NCI-H748 (cell line): ENCODE measurements around the gene DHRS4.
"Not testable (repeated sequence)": the region's sequence is repeated elsewhere in the genome, so short reads cannot be mapped to it uniquely, and the experiment has no call there.

Source experiments
- DNase-seq: peaks from one replicate; lab custom pipeline; 2025; ENCODE audit not compliant: unreplicated experiment; lab: John Stamatoyannopoulos, UW

DHRS4 gene

GRCh38 chr14:23939607-23940326 is 13.8 kb upstream of the DHRS4 start:
- DNase-seq, result no peak

- DNase-seq, result no peak
These were observed 12.3 kb upstream of the DHRS4 start for GRCh38 chr14:23941230-23941629.

- DNase-seq, result no peak
These were observed 11.9 kb upstream of the DHRS4 start for GRCh38 chr14:23941669-23942068.

- no peak for DNase-seq
These were observed 11.0 kb upstream of the DHRS4 start for GRCh38 chr14:23942587-23942986.

GRCh38 chr14:23949069-23949468 is 4.5 kb upstream of the DHRS4 start:
- DNase-seq, result not testable (repeated sequence)

GRCh38 chr14:23950411-23951135 is 3.0 kb upstream of the DHRS4 start:
- DNase-seq, result no peak

GRCh38 chr14:23951136-23951466 is 2.5 kb upstream of the DHRS4 start:
- not testable (repeated sequence) for DNase-seq

GRCh38 chr14:23951590-23952201 is 1.9 kb upstream of the DHRS4 start:
- peak; percentile 27 for DNase-seq

GRCh38 chr14:23953116-23953463 is 480 bp upstream of the DHRS4 start:
- peak; percentile 38 for DNase-seq

GRCh38 chr14:23954279-23954614 is 677 bp downstream of the DHRS4 start:
- DNase-seq, result not testable (repeated sequence)

- DNase-seq, result peak; percentile 72
These were observed 1.4 kb downstream of the DHRS4 start for GRCh38 chr14:23954965-23955364.

- not testable (repeated sequence) for DNase-seq
These were observed 2.2 kb downstream of the DHRS4 start for GRCh38 chr14:23955811-23956210.

- not testable (repeated sequence) for DNase-seq
These were observed 4.5 kb downstream of the DHRS4 start for GRCh38 chr14:23957913-23958569.

- DNase-seq, result not testable (repeated sequence)
These were observed 7.3 kb downstream of the DHRS4 start for GRCh38 chr14:23960899-23961298.

GRCh38 chr14:23961704-23962103 is 8.1 kb downstream of the DHRS4 start:
- not testable (repeated sequence) for DNase-seq

GRCh38 chr14:23969130-23969480 is 15.5 kb downstream of the DHRS4 start:
- not testable (repeated sequence) for DNase-seq

- peak; percentile 54 for DNase-seq
These were observed 16.1 kb downstream of the DHRS4 start for GRCh38 chr14:23969481-23970282.

GRCh38 chr14:23970283-23970659 is 16.7 kb downstream of the DHRS4 start:
- DNase-seq, result not testable (repeated sequence)

- not testable (repeated sequence) for DNase-seq
These were observed 19.6 kb downstream of the DHRS4 start for GRCh38 chr14:23973178-23973577.

GRCh38 chr14:23974041-23974440 is 20.5 kb downstream of the DHRS4 start:
- DNase-seq, result not testable (repeated sequence)

- DNase-seq, result not testable (repeated sequence)
These were observed 23.6 kb downstream of the DHRS4 start for GRCh38 chr14:23977208-23977607.
